GM18858 (cell line): ENCODE measurements around the gene C5.
"Not testable (repeated sequence)": the region's sequence is repeated elsewhere in the genome, so short reads cannot be mapped to it uniquely, and the experiment has no call there.

Experiments used
- ATAC-seq: cut with Tn5 transposase; IDR thresholded peaks from one replicate; pipeline ENCODE4 v1.9.1; 2021; ENCODE audit not compliant: unreplicated experiment

The C5 gene

GRCh38 chr9:121048618-121049017, 1.5 kb downstream of the C5 start:
- no peak for ATAC-seq

DNA sequence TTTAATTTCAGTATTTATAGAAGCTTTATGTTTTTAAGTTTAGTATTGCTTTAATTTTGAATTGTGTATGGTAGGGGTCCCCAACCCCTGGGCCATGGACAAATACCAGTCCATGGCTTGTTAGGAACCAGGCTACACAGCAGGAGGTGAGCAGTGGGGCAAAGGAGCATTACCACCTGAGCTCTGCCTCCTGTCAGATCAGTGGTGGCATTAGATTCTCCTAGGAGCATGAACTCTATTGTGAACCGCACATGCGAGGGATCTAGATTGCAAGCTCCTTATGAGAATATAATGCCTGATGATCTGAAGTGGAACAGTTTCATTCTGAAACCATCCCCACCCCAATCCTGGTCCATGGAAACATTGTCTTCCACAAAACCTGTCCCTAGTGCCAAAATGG, 1.9 kb downstream of the C5 start:
- ATAC-seq: no peak

DNA sequence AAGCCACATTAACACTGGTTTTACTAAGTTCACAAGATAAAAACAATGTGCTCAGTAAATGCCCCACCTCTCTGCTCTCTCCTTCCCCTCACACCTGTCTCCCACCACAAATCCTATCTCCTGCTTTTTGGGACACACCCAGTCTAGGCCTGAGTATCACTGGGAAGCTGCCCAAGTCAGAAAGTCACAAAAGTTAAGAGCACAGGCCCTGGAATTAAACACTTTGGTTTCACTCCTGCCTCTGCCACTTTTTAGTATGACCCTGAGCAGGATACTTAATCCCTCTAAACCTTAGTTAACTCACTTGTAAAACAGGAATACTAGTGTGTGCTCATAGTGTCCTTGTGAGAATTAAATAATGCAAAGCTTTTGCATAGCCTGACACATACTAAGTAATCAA, 11.3 kb downstream of the C5 start:
- no peak for ATAC-seq

DNA sequence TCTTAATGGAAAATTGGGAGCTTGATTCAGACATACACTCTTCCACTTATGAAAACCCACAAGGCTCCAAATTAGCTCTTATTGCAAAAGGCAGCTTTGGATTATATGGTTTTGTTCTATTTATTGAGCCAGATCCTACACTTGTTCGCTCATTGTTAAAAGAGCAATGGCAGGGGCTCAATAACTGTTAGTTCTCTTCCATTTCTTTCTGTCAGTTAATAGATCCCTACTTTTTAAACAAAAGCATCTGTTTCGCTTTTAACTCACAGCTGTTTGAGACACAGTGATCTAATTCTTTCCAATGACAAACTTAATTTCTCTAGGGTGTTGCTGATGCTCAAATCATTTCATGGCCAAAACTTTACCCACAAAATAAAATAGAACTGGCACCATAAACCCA, 11.7 kb downstream of the C5 start:
- no peak for ATAC-seq

- ATAC-seq: not testable (repeated sequence)
Measured at GRCh38 chr9:121035717-121036116, 14.4 kb downstream of the C5 start.

DNA sequence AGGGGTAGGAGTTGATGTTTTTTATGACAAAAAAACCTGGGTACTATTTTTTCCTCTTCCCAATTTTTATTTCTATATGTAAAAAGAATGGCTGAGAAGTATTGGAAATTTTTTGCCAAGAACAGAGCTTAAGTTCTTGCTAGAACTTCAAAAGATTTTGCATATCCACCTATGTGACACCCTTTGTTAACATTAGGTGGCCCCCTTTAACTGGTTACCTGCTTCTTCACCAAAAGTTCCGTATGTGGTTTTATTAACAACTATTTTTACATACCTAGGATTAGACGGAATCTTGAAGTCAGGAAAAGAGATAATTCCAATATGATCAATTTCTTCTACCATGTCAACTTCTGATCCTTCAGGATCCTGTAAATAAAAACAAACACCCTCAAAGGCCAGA, 15.5 kb downstream of the C5 start:
- ATAC-seq: no peak

GRCh38 chr9:121029469-121029868, 20.6 kb downstream of the C5 start:
- ATAC-seq: no peak

DNA sequence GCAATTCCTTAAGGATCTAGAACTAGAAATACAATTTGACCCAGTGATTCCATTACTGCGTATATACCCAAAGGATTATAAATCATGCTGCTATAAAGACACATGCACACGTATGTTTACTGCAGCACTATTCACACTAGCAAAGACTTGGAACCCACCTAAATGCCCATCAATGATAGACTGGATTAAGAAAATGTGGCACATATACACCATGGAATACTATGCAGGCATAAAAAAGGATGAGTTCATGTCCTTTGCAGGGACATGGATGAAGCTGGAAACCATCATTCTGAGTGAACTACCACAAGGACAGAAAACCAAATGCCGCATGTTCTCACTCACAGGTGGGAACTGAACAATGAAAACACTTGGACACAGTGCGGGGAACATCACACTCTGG, 21.8 kb downstream of the C5 start:
- ATAC-seq: not testable (repeated sequence)

- ATAC-seq: no peak
Measured at GRCh38 chr9:121026768-121027167, 23.3 kb downstream of the C5 start.

DNA sequence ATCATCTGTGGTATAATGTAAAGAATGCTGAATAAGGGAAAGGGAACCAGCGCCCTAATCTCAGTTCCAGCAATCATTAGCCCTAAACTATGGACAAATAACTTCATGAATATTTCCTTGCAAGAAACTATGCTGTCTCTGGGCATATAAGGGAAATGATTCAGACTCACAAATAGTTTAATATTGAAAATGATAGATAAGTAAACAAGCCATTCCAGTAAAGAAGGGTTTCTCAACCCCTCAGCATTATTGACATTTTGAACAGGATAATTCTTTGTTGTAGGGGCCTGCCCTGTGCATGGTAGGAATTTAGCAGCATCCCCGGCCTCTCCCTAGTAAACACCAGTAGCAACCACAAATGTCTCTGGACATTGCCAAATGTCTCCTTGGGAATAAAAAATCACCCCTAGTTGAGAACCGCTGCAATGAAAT, 23.8 kb downstream of the C5 start:
- ATAC-seq: no peak

DNA sequence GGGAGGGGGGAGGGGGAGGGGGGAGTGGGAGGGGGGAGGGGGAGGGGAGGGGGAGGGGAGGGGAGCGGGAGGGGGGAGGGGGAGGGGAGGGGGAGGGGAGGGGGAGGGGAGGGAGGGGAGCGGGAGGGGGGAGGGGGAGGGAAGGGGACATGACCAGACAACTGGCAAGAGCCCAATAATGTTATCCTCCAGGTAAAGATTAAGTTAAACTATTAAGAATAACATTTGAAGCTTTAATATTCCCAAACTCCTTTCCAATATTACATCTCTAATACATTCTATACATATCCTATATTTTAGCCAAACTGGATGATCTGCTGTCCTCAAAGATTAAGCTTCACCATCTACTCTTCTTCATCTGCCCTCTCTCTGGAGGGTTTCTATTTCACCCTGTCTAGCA, 25.8 kb downstream of the C5 start:
- no peak for ATAC-seq

- ATAC-seq: no peak
Measured at GRCh38 chr9:121023064-121023463, 27.0 kb downstream of the C5 start.

DNA sequence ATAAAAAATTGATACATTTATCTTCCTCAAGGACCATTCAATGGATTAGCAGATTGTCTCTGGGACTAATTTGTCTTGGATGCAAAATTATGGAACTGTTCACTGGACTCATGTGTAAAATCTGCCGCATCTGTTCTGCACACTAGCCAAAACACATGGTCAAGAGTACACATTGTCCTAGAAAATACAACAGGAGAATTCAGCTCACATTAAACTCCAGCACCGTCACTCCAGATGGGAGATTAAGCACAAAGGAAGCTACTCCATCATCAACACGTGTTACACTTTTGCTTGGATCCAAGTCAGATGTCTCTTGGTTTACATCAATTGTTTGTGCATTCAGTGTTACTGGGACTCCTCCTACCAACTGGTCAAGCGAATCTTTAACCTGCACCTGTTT, 28.8 kb downstream of the C5 start:
- ATAC-seq: no peak

DNA sequence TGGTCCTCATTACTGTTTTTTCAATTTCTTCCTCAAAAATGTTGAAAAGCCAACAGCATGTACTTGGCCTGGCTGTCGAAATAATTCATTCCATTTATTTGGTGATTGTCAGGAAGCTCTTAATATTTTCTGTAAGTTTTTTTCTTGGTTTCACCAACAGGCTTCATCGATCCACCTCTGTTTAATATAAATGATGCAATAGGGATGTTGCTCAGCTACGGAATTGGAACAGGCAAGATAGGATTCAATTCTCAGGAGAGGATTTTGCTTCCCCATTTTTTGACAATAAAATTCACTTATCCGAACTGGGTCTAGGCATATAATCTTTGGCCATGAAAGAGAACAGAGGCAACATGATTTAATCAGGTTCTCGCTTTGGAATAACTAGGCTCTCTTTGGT, 30.8 kb downstream of the C5 start:
- ATAC-seq: no peak

- ATAC-seq: no peak
Measured at GRCh38 chr9:121013911-121014310, 36.2 kb downstream of the C5 start.

DNA sequence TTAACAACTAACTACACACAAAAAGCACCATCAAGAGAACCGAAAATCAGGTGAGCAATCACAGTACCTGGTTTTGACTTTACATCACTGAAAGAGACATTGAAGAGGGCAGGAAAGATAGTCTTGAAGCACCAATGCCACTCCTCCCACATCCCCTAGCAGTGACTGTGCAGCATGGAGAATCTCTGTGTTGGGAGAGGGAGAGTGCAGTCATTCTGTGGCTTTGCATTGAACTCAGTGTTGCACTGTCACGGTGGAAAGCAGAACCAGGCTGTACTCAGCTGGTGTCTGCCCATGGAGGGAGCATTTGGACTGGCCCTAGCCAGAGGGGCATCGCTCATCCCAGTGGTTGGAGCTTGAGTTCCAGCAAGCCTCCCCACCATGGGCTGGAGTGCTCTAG, 40.4 kb downstream of the C5 start:
- ATAC-seq: no peak

GRCh38 chr9:120999317-120999716, 50.8 kb downstream of the C5 start:
- ATAC-seq: no peak

GRCh38 chr9:120998111-120998510, 52.0 kb downstream of the C5 start:
- no peak for ATAC-seq

DNA sequence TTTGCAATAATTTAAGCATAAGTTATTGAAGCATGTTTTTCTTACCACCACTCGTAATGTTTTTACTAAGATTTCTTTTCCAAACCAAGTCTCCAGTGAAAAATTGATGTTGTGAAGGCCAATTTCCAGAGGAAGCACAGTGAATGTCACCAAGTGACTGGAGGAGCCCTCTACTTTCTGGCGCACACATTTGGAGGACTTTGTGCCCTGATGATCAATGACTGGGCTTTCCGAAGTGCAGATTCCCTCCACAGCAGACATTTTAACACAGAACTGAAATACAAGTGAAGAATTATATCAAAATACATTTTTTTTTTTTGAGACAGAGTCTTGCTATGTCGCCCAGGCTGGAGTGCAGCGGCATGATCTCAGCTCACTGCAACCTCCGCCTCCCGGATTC, 52.6 kb downstream of the C5 start:
- no peak for ATAC-seq

DNA sequence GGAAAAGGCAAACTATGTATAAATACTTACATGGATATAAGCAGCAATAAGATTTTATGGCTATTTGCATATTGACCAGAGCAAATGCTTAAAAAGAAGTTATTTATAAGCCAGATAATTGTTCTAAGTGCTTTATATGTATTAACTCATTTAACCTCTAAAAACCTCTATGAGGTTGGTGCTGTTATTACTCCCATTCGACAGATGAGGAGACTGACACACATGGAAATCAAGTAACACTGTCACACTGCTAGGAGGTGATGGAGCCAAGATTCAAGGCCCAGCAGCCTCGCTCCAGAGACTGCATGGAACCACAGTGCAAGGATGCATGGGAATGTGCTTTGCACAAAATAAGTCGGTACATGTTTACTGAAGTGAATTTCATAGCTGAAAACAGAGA, 53.7 kb downstream of the C5 start:
- no peak for ATAC-seq

- ATAC-seq: no peak
Measured at GRCh38 chr9:120989065-120989464, 61.0 kb downstream of the C5 start.

- no peak for ATAC-seq
Measured at GRCh38 chr9:120985819-120986222, 64.3 kb downstream of the C5 start.

- peak; percentile 30 for ATAC-seq
Measured at GRCh38 chr9:120983259-120983837, 66.7 kb downstream of the C5 start.

- no peak for ATAC-seq
Measured at GRCh38 chr9:120982836-120983235, 67.2 kb downstream of the C5 start.
